ENCODE data around the gene EPB41L1. TPM values are rescaled to one million over a fixed set of nuclear protein-coding genes. Genes with fewer than 3 reads are reported as not detected.

EPB41L1 gene
- total RNA-seq, 4 donors from 2014 or later: 29.2 to 49.3 (median 35.4) TPM

DNA sequence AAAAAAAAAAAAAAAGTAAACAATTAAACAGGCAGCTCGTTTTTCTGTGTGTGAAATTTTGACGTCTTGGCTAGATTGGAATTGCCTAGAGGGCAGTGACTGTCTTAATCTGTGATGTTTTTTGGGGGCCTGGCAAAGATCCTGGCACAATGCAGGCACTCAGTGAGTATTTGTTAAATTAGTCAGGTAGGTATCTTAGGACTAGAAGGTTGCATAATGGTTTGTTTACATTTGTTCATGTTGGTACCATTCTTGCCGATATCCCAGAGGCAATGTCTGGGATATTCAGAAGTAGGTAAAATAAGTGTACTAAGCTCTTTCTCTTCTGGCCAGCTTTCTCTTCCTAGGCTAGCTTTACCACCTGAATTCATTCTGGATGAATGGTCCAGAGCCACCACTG, 84.2 kb downstream of the EPB41L1 start:
- no peaks in the 10 kb centered on the region for H3K27me3 ChIP-seq
- no peaks in the 10 kb centered on the region for H3K9me3 ChIP-seq
- TF ChIP-seq POLR2A (IDR thresholded peaks at IDR 0.05): no peak
- TF ChIP-seq, protein P1, sequence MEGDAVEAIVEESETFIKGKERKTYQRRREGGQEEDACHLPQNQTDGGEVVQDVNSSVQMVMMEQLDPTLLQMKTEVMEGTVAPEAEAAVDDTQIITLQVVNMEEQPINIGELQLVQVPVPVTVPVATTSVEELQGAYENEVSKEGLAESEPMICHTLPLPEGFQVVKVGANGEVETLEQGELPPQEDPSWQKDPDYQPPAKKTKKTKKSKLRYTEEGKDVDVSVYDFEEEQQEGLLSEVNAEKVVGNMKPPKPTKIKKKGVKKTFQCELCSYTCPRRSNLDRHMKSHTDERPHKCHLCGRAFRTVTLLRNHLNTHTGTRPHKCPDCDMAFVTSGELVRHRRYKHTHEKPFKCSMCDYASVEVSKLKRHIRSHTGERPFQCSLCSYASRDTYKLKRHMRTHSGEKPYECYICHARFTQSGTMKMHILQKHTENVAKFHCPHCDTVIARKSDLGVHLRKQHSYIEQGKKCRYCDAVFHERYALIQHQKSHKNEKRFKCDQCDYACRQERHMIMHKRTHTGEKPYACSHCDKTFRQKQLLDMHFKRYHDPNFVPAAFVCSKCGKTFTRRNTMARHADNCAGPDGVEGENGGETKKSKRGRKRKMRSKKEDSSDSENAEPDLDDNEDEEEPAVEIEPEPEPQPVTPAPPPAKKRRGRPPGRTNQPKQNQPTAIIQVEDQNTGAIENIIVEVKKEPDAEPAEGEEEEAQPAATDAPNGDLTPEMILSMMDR (IDR thresholded peaks at IDR 0.05): no peak
- no peak for TF ChIP-seq EP300 (IDR thresholded peaks at IDR 0.05)
- no peak for TF ChIP-seq POLR2AphosphoS5 (IDR thresholded peaks at IDR 0.05)
- H3K4me1 ChIP-seq: peaks cover 4 to 47% (median 22%) of the 10 kb centered on the region in 3 donors
- H3K4me3 ChIP-seq: no peak overlapping the region
- H3K36me3 ChIP-seq: peaks cover 0 to 48% of the 10 kb centered on the region in 2 donors
- no peak for ATAC-seq
- H3K27ac ChIP-seq: no peak overlapping the region
- 40 to 53% methylated on average over 3 of the region's 3 CpGs for WGBS, 2 donors (ENCODE audit: low coverage in 1 of 2)

- TF ChIP-seq EP300 (IDR thresholded peaks at IDR 0.05) (no peak), POLR2A (IDR thresholded peaks at IDR 0.05) (no peak), POLR2AphosphoS5 (IDR thresholded peaks at IDR 0.05) (no peak)
- TF ChIP-seq, protein P1 (IDR thresholded peaks at IDR 0.05): no peak
- Histone ChIP-seq H3K27ac (no peak overlapping the region), H3K27me3 (no peaks in the 10 kb centered on the region), H3K4me3 (no peak overlapping the region), H3K4me1 (peaks cover 4 to 47% (median 22%) of the 10 kb centered on the region in 3 donors), H3K9me3 (no peaks in the 10 kb centered on the region), H3K36me3 (peaks cover 0 to 61% of the 10 kb centered on the region in 2 donors)
- WGBS, 2 donors (ENCODE audit: low coverage in 1 of 2): 100% methylated on average over 4 of the region's 12 CpGs; no CpG with 5 or more reads in 1 of the 2 donors
- ATAC-seq: no peak
Observed at GRCh38 chr20:36240076-36240475, 85.5 kb downstream of the EPB41L1 start.

DNA sequence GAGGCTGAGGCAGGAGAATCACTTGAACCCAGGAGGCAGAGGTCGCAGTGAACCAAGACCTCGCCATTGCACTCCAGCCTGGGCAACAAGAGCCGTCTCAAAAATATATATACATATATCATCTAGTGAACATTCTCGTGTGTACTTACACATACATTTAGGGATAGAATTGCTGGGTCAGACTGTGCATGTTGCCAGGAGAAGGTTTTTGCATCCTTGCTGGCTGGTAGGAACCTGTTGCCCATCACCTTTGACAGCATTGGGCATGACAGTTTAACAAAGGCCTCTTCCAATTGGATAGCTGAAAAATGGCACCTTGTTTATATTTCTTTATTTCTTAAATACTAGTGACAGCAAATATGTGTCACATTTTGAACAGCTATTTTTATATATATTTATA, 87.1 kb downstream of the EPB41L1 start:
- peaks cover 5 to 77% of the 10 kb centered on the region in 2 donors for H3K36me3 ChIP-seq
- H3K4me1 ChIP-seq: peaks cover 4 to 40% (median 19%) of the 10 kb centered on the region in 3 donors
- no peaks in the 10 kb centered on the region for H3K9me3 ChIP-seq
- H3K4me3 ChIP-seq: no peak overlapping the region
- no peak for ATAC-seq
- H3K27me3 ChIP-seq: no peaks in the 10 kb centered on the region
- 77 to 85% methylated on average over 4 of the region's 4 CpGs for WGBS, 2 donors (ENCODE audit: low coverage in 1 of 2)
- TF ChIP-seq POLR2AphosphoS5 (IDR thresholded peaks at IDR 0.05) (no peak), POLR2A (IDR thresholded peaks at IDR 0.05) (no peak), EP300 (IDR thresholded peaks at IDR 0.05) (no peak)
- TF ChIP-seq, protein P1 (IDR thresholded peaks at IDR 0.05): no peak
- no peak overlapping the region for H3K27ac ChIP-seq

GRCh38 chr20:36243726-36244125, 89.2 kb downstream of the EPB41L1 start:
- peaks cover 5 to 98% of the 10 kb centered on the region in 2 donors for H3K36me3 ChIP-seq
- no peak for TF ChIP-seq EP300 (IDR thresholded peaks at IDR 0.05)
- TF ChIP-seq POLR2A (IDR thresholded peaks at IDR 0.05): no peak
- TF ChIP-seq, protein P1 (IDR thresholded peaks at IDR 0.05): no peak
- no peak for TF ChIP-seq POLR2AphosphoS5 (IDR thresholded peaks at IDR 0.05)
- H3K4me1 ChIP-seq: peaks cover 0 to 20% (median 5%) of the 10 kb centered on the region in 3 donors
- no peak for ATAC-seq
- no peaks in the 10 kb centered on the region for H3K9me3 ChIP-seq
- H3K27me3 ChIP-seq: no peaks in the 10 kb centered on the region
- 43 to 78% methylated on average over 1 of the region's 1 CpG for WGBS, 2 donors (ENCODE audit: low coverage in 1 of 2)
- H3K27ac ChIP-seq: no peak overlapping the region
- H3K4me3 ChIP-seq: no peak overlapping the region

DNA sequence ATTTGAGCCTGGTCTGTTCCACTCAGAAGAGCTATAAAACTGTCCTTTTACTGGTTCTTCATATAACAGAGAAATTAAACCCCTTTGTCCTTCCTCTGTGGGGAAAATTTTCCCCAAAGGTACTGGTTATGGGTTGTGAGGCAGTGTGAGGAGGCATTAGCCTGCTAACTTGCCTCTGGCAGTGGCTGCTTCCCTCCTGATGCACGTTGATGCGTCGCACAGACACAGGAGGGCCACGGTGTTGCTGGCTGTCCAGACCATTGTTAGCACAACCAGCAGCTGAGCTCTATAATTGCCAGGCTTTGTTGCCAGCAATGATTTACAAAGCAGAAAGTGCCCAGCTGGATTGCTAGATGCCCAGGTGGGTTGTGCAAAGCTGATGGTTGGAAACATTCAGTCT, 91.9 kb downstream of the EPB41L1 start:
- Histone ChIP-seq H3K27me3 (no peaks in the 10 kb centered on the region), H3K27ac (no peak overlapping the region), H3K4me3 (no peak overlapping the region), H3K9me3 (no peaks in the 10 kb centered on the region), H3K36me3 (peaks cover 5 to 99% of the 10 kb centered on the region in 2 donors), H3K4me1 (peaks cover 0 to 7% (median 0%) of the 10 kb centered on the region in 3 donors)
- TF ChIP-seq EP300 (IDR thresholded peaks at IDR 0.05) (no peak), POLR2A (IDR thresholded peaks at IDR 0.05) (no peak), POLR2AphosphoS5 (IDR thresholded peaks at IDR 0.05) (no peak)
- TF ChIP-seq, protein P1 (IDR thresholded peaks at IDR 0.05): no peak
- WGBS, 2 donors (ENCODE audit: low coverage in 1 of 2): no CpG with 5 or more reads among the region's 4 CpGs
- ATAC-seq: no peak
